Neuronal stem cell (in vitro differentiated cells): Measurements from ENCODE around the gene PTH1R. TPM values are rescaled to one million over a fixed set of nuclear protein-coding genes. Genes with fewer than 3 reads are reported as not detected.

Source experiments
- DNase-seq: peaks from one replicate; pipeline ENCODE4 v3.0.0-alpha.2; 2013; ENCODE audit warnings: low spot score
- H2AFZ ChIP-seq: one replicate; pipeline ENCODE4 v1.6.1; 2013; ENCODE audit warnings: mild to moderate bottlenecking, low read length, inconsistent platforms
- H2AK5ac ChIP-seq: 2 replicates; pipeline ENCODE4 v1.6.1; 2013; ENCODE audit warnings: low read depth, mild to moderate bottlenecking, inconsistent platforms, low read length, moderate library complexity, mixed read lengths
- H2BK120ac ChIP-seq: 2 replicates; pipeline ENCODE4 v1.6.1; 2013; ENCODE audit warnings: low read depth, mild to moderate bottlenecking, inconsistent platforms, low read length, moderate library complexity, mixed read lengths
- H2BK12ac ChIP-seq: one replicate; pipeline ENCODE4 v1.6.1; 2013; ENCODE audit warnings: low read length, inconsistent platforms
- H2BK15ac ChIP-seq: 2 replicates; pipeline ENCODE4 v1.6.1; 2013; ENCODE audit warnings: mild to moderate bottlenecking, low read length, inconsistent platforms, mixed read lengths
- H2BK5ac ChIP-seq: one replicate; pipeline ENCODE4 v1.6.1; 2013; ENCODE audit warnings: inconsistent platforms, mild to moderate bottlenecking, low read length, moderate library complexity
- H3K14ac ChIP-seq: one replicate; pipeline ENCODE4 v1.6.1; 2013; ENCODE audit warnings: low read length, inconsistent platforms
- H3K18ac ChIP-seq: 2 replicates; pipeline ENCODE4 v1.6.1; 2013; ENCODE audit warnings: low read length, inconsistent platforms
- H3K23ac ChIP-seq: 2 replicates; pipeline ENCODE4 v1.6.1; 2013; ENCODE audit warnings: low read depth, mild to moderate bottlenecking, mixed read lengths, low read length, inconsistent platforms; ENCODE audit not compliant: poor library complexity
- H3K27ac ChIP-seq: replicated peaks from 3 replicates; pipeline ENCODE4 v1.5.1; 2013; ENCODE audit warnings: low read length, inconsistent platforms
- H3K27me3 ChIP-seq, 3 experiments: 2 replicates each; pipeline ENCODE4 v1.6.1; 2013; ENCODE audit warnings: low read length in 3 of 3, mild to moderate bottlenecking in 2 of 3, inconsistent platforms in 1 of 3, low read depth in 1 of 3, mixed read lengths in 1 of 3, moderate library complexity in 1 of 3; ENCODE audit not compliant: control insufficient read depth in 3 of 3, insufficient read depth in 3 of 3
- H3K36me3 ChIP-seq, 2 donors: replicated peaks in 1 of 2; 2 replicates each; pipeline ENCODE4 v1.6.1; 2013; ENCODE audit warnings: low read length in 2 of 2; ENCODE audit not compliant: control insufficient read depth in 2 of 2, insufficient read depth in 2 of 2
- H3K4ac ChIP-seq: 2 replicates; pipeline ENCODE4 v1.6.1; 2013; ENCODE audit warnings: inconsistent platforms, mild to moderate bottlenecking, low read length, moderate library complexity
- H3K4me1 ChIP-seq, 2 donors: 1 replicate in 1 of 2; 2 replicates in 1 of 2; pipeline ENCODE4 v1.6.1; 2013; ENCODE audit warnings: low read length in 2 of 2, low read depth in 1 of 2; ENCODE audit not compliant: control insufficient read depth in 2 of 2, insufficient read depth in 1 of 2
- H3K4me2 ChIP-seq: one replicate; pipeline ENCODE4 v1.6.1; 2013; ENCODE audit warnings: mild to moderate bottlenecking, low read length, inconsistent platforms; ENCODE audit not compliant: insufficient read depth, poor library complexity, severe bottlenecking
- H3K4me3 ChIP-seq, 2 donors: 2 replicates each; pipeline ENCODE4 v1.5.1; 2013; ENCODE audit warnings: low read length in 2 of 2, mild to moderate bottlenecking in 2 of 2, inconsistent platforms in 1 of 2, moderate library complexity in 1 of 2
- H3K79me1 ChIP-seq: one replicate; pipeline ENCODE4 v1.6.1; 2013; ENCODE audit warnings: low read depth, mild to moderate bottlenecking, inconsistent platforms, low read length, moderate library complexity
- H3K9ac ChIP-seq: one replicate; pipeline ENCODE4 v1.6.1; 2013; ENCODE audit warnings: mild to moderate bottlenecking, low read depth, low read length, inconsistent platforms; ENCODE audit not compliant: poor library complexity
- H3K9me3 ChIP-seq, 2 donors: replicated peaks in 1 of 2; 2 replicates each; pipeline versions ENCODE3 to v1.6.1; 2013; ENCODE audit warnings: low read length in 2 of 2, mild to moderate bottlenecking in 2 of 2, inconsistent platforms in 1 of 2, low read depth in 1 of 2, mixed read lengths in 1 of 2, moderate library complexity in 1 of 2; ENCODE audit not compliant: control insufficient read depth in 2 of 2, insufficient read depth in 1 of 2
- H4K8ac ChIP-seq: one replicate; pipeline ENCODE4 v1.6.1; 2013; ENCODE audit warnings: low read depth, mild to moderate bottlenecking, inconsistent platforms, low read length, moderate library complexity
- H4K91ac ChIP-seq: one replicate; pipeline ENCODE4 v1.6.1; 2013; ENCODE audit warnings: low read length, low read depth, mild to moderate bottlenecking, inconsistent platforms; ENCODE audit not compliant: poor library complexity
- WGBS, 2 donors: extraction: QIAGEN DNeasy Blood & Tissue Kit; methylation state at CpG; one replicate each; pipeline ENCODE4 v1.1.7; 2013; ENCODE audit warnings: missing lambda C conversion rate in 2 of 2, mixed read lengths in 1 of 2; ENCODE audit not compliant: insufficient read length in 2 of 2, insufficient replicate concordance in 1 of 2; ENCODE audit errors: extremely low coverage in 2 of 2; 5-methylcytosine and 5-hydroxymethylcytosine counted together
- small RNA-seq: library from polyadenylated mRNA; stranded (forward); fragments of <200 nt; extraction: miRNeasy Mini kit (QIAGEN cat#:217004); gene quantifications from one replicate; pipeline ENCODE3, GENCODE V24; 2013; ENCODE audit not compliant: insufficient read depth

The PTH1R gene

DNA sequence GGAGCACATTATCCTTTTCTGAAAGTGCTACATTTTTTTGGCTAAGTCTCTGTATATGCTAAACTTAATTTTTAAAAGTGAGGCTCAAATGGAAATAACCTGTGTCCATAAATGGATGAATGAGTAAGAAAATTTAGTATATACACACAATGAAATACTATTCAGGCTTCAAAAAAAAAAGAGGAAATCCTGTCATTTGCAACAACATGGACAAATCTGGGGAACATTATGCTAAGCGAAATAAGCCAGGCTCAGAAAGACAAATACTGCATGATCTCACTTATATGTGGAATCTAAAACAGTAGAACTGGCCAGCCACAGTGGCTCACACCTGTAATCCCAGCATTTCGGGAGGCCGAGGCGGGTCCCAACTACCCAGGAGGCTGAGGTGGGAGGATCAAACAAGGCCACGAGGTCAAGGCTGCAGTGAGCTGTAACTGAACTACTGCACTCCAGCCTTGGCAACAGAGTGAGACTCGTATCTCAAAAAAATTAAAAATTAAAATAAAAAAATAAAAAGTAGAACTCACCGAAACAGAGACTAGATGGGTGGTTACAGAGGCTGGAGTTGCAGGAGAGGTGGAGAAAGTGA lies 73.2 kb downstream of the PTH1R start:
- peaks cover 18% of the 10 kb centered on the region for H3K79me1 ChIP-seq
- no peak overlapping the region for H2BK15ac ChIP-seq
- no peak overlapping the region for H2AK5ac ChIP-seq
- H3K4me1 ChIP-seq = peaks cover 3 to 9% of the 10 kb centered on the region in 2 donors
- H3K36me3 ChIP-seq = peaks cover 2 to 36% of the 10 kb centered on the region in 2 donors
- H3K4ac ChIP-seq = no peak overlapping the region
- H3K4me2 ChIP-seq = no peak overlapping the region
- H3K27me3 ChIP-seq = no peaks in the 10 kb centered on the region
- H3K27ac ChIP-seq = no peak overlapping the region
- no peak for DNase-seq
- no peak overlapping the region for H3K4me3 ChIP-seq
- no peak overlapping the region for H4K91ac ChIP-seq
- peaks cover 0 to 2% of the 10 kb centered on the region in 2 donors for H3K9me3 ChIP-seq
- no peak overlapping the region for H3K14ac ChIP-seq
- no peak overlapping the region for H3K23ac ChIP-seq
- no CpG with 5 or more reads among the region's 7 CpGs for WGBS, 2 donors
- H4K8ac ChIP-seq = no peak overlapping the region
- H3K18ac ChIP-seq = no peak overlapping the region
- H2BK120ac ChIP-seq = no peak overlapping the region
- no peak overlapping the region for H3K9ac ChIP-seq
- H2BK5ac ChIP-seq = no peak overlapping the region
- H2BK12ac ChIP-seq = no peak overlapping the region
- no peak overlapping the region for H2AFZ ChIP-seq

DNA sequence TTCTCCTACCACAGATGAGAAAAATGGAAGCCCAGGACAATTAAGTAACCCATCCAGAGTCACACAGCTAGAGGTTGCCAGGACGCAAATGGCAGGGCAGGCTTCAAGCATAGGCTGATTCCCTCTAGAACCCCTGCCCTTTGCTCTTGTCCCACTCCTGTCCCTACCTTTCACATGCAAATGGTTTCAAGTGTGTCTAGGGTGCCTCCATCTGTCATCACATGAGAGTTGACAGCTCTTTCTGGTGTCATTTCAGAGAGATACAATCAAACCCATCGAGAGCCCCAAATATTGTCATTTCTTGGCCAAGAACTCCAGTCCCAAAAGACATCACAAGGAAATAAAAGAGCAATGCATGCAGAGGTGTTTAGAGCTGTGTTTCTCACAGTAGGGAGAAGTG lies 75.3 kb downstream of the PTH1R start:
- Histone ChIP-seq H2BK120ac (no peak overlapping the region), H3K79me1 (peaks cover 10% of the 10 kb centered on the region), H3K18ac (no peak overlapping the region), H2AFZ (no peak overlapping the region), H2AK5ac (no peak overlapping the region), H3K23ac (no peak overlapping the region), H3K4ac (no peak overlapping the region), H4K91ac (no peak overlapping the region), H3K27ac (no peak overlapping the region), H3K4me1 (peaks cover 3 to 9% of the 10 kb centered on the region in 2 donors), H3K9ac (no peak overlapping the region), H3K4me2 (no peak overlapping the region), H2BK12ac (no peak overlapping the region), H2BK15ac (no peak overlapping the region), H3K14ac (no peak overlapping the region), H2BK5ac (no peak overlapping the region), H3K4me3 (no peak overlapping the region), H3K36me3 (peaks cover 0 to 16% of the 10 kb centered on the region in 2 donors), H3K27me3 (no peaks in the 10 kb centered on the region), H4K8ac (no peak overlapping the region), H3K9me3 (no peaks in the 10 kb centered on the region)
- no CpG with 5 or more reads among the region's 2 CpGs for WGBS, 2 donors
- DNase-seq = no peak

Small RNAs within 50 kb of the gene (small RNA-seq; reads per million reads assigned to genes)
- not detected for gene AC109583.2
